HepG2 (cell line): ENCODE data around the gene STK39. TPM values are rescaled to one million over a fixed set of nuclear protein-coding genes. Genes with fewer than 3 reads are reported as not detected.

Source experiments
- ATAC-seq: fragments of 200-7000 bp; cut with Tn5 transposase; 3 replicates; pipeline ENCODE4 v1.9.1; 2020; ENCODE audit warnings: mild to moderate bottlenecking, moderate library complexity
- BruUV-seq: library from RNA; stranded (reverse); fragments of 400-500 nt; replicated peaks from 2 replicates; lab custom pipeline; 2021; lab: Mats Ljungman, UMichigan
- CTCF ChIA-PET: fragments of 300-600 bp; formaldehyde crosslinking; extraction: SDS; loops from one replicate; lab custom pipeline; 2021; ENCODE audit warnings: low total read pairs, inconsistent platforms, low intra/inter-chr PET ratio; lab: Yijun Ruan, JAX
- POLR2A ChIA-PET: fragments of 350-600 bp; sonication (Branson Sonifier 250); formaldehyde crosslinking; loops from one replicate; lab custom pipeline; 2020; ENCODE audit warnings: antibody characterized with exemption, inconsistent platforms; lab: Yijun Ruan, JAX
- DNase-seq: peaks from one replicate; pipeline ENCODE4 v3.0.0-alpha.2; 2015; ENCODE audit warnings: low spot score
- FAIRE-seq: peaks from 3 replicates; lab custom pipeline; 2011; peaks lifted over from hg19 to GRCh38; lab: Jason Lieb, UNC
- H2AFZ ChIP-seq: one replicate; pipeline ENCODE4 v1.6.1; 2011; ENCODE audit warnings: low read length, inconsistent platforms
- H3K27ac ChIP-seq: fragments of 300-600 bp; 3 replicates; pipeline ENCODE4 v1.8.0; 2011; ENCODE audit warnings: mixed run types, mild to moderate bottlenecking, mixed read lengths, low read length, inconsistent platforms; ENCODE audit not compliant: insufficient read depth; ENCODE audit errors: extremely low read length
- H3K27me3 ChIP-seq, 2 experiments: fragments of 200-600 bp in 1 of 2; 2 replicates in 1 of 2; 3 replicates in 1 of 2; pipeline versions ENCODE4 v1.6.0 to v1.8.0; 2011; ENCODE audit warnings: low read length in 2 of 2, mild to moderate bottlenecking in 2 of 2, moderate library complexity in 2 of 2, inconsistent platforms in 1 of 2; ENCODE audit not compliant: insufficient read depth in 2 of 2, control insufficient read depth in 1 of 2
- H3K36me3 ChIP-seq, 2 experiments: fragments of 200-600 bp in 1 of 2; replicated peaks in 1 of 2; 2 replicates in 1 of 2; 3 replicates in 1 of 2; pipeline versions ENCODE4 v1.5.1 to v1.8.0; 2011; ENCODE audit warnings: low read length in 2 of 2, inconsistent platforms in 1 of 2; ENCODE audit not compliant: insufficient read depth in 2 of 2, control insufficient read depth in 1 of 2
- H3K4me1 ChIP-seq: 2 replicates; pipeline ENCODE4 v1.5.1; 2012; ENCODE audit warnings: low read length, inconsistent platforms; ENCODE audit not compliant: insufficient read depth
- H3K4me2 ChIP-seq: 2 replicates; pipeline ENCODE4 v1.6.0; 2011; ENCODE audit warnings: low read depth, low read length, inconsistent platforms
- H3K4me3 ChIP-seq, 3 experiments: fragments of 200-600 bp in 1 of 3; sonication (generic), shearing (Covaris generic) in 1 of 3; replicated peaks in 1 of 3; 2 replicates each; pipeline ENCODE4 v1.5.1; 2011 to 2016; ENCODE audit warnings: low read length in 3 of 3, inconsistent platforms in 2 of 3, low read depth in 2 of 3, mild to moderate bottlenecking in 2 of 3, control low read depth in 1 of 3, mixed read lengths in 1 of 3; ENCODE audit not compliant: insufficient read depth in 1 of 3
- H3K79me2 ChIP-seq: one replicate; pipeline ENCODE4 v1.6.1; 2011; ENCODE audit warnings: low read length, inconsistent platforms; ENCODE audit not compliant: insufficient read depth
- H3K9ac ChIP-seq: 2 replicates; pipeline ENCODE4 v1.6.0; 2011; ENCODE audit warnings: mild to moderate bottlenecking, low read depth, low read length, inconsistent platforms; ENCODE audit not compliant: insufficient read depth
- H3K9me3 ChIP-seq: 2 replicates; pipeline ENCODE4 v1.5.1; 2012; ENCODE audit warnings: mild to moderate bottlenecking, low read length
- H4K20me1 ChIP-seq: 2 replicates; pipeline ENCODE4 v1.6.0; 2011; ENCODE audit warnings: inconsistent platforms, mild to moderate bottlenecking, low read length, moderate library complexity; ENCODE audit not compliant: insufficient read depth
- CBX2 ChIP-seq, 2 experiments: fragments of 200-600 bp in 1 of 2; sonication (generic); formaldehyde crosslinking in 1 of 2; IDR thresholded peaks; 2 replicates each; pipeline versions ENCODE4 v1.7.0 to v1.8.1; 2018 to 2022; ENCODE audit warnings: low read depth in 2 of 2, low read length in 1 of 2, mild to moderate bottlenecking in 1 of 2, missing genetic modification reagents in 1 of 2
- FOXK1 ChIP-seq: sonication (generic); formaldehyde crosslinking; IDR thresholded peaks from 2 replicates; pipeline ENCODE4 v1.4.0; 2020; ENCODE audit warnings: low read depth, missing genetic modification reagents, borderline replicate concordance
- GMEB1 ChIP-seq: sonication (generic); formaldehyde crosslinking; IDR thresholded peaks from 2 replicates; pipeline ENCODE4 v1.5.1; 2020; ENCODE audit warnings: missing genetic modification reagents, mild to moderate bottlenecking, borderline replicate concordance
- JUND ChIP-seq: sonication (generic); formaldehyde crosslinking; IDR thresholded peaks from 2 replicates; pipeline ENCODE4 v1.8.0; 2022; ENCODE audit warnings: mild to moderate bottlenecking, missing genetic modification reagents
- NFE2 ChIP-seq: sonication (generic); formaldehyde crosslinking; IDR thresholded peaks from 2 replicates; pipeline ENCODE4 v1.4.0; 2020; ENCODE audit warnings: missing genetic modification reagents
- NR1H2 ChIP-seq: sonication (generic); formaldehyde crosslinking; IDR thresholded peaks from 2 replicates; pipeline ENCODE4 v1.8.1; 2022; ENCODE audit warnings: low read depth, missing genetic modification reagents, borderline replicate concordance
- RXRB ChIP-seq: IDR thresholded peaks from 2 replicates; pipeline ENCODE4 v1.6.1; 2016; ENCODE audit warnings: borderline replicate concordance, missing genetic modification reagents, missing compliant biosample characterization
- THRA ChIP-seq: sonication (generic); formaldehyde crosslinking; IDR thresholded peaks from 2 replicates; pipeline ENCODE4 v1.4.0; 2020; ENCODE audit warnings: missing genetic modification reagents, borderline replicate concordance
- ZNF335 ChIP-seq: sonication (generic); formaldehyde crosslinking; IDR thresholded peaks from 2 replicates; pipeline ENCODE4 v1.4.0; 2020; ENCODE audit warnings: missing genetic modification reagents
- ZNF670 ChIP-seq: sonication (generic); formaldehyde crosslinking; IDR thresholded peaks from 2 replicates; pipeline ENCODE4 v1.8.0; 2022; ENCODE audit warnings: mild to moderate bottlenecking, missing genetic modification reagents, borderline replicate concordance
- ZNF782 ChIP-seq: sonication (generic); formaldehyde crosslinking; IDR thresholded peaks from 2 replicates; pipeline ENCODE4 v1.4.0; 2020; ENCODE audit warnings: missing genetic modification reagents, mild to moderate bottlenecking, borderline replicate concordance
- WGBS: methylation state at CpG from one replicate; pipeline ENCODE4 v1.1.6; 2017; ENCODE audit warnings: low lambda C conversion rate; 5-methylcytosine and 5-hydroxymethylcytosine counted together
- in situ Hi-C: cut with HindIII; loops from 2 replicates; pipeline ENCODE4 v1.10.0; 2017; ENCODE audit warnings: low pct_unique_long_range_greater_than_20kb; ENCODE audit not compliant: extremely low pct_ligation_motif_present
- intact Hi-C: fragments of 100-400 bp; cut with micrococcal nuclease; formaldehyde crosslinking; loops from one replicate; pipeline ENCODE4 v1.10.0; 2022; ENCODE audit not compliant: unreplicated experiment
- polyA plus RNA-seq, 8 experiments: library from polyadenylated mRNA; depleted of rRNA in 3 of 8; stranded (reverse) in 7 of 8; unstranded in 1 of 8; fragments of >200 nt; fragmentation: Illumina TruSeq in 4 of 8; extraction: Trizol in 4 of 8; gene quantifications; 2 replicates each; pipeline versions ENCODE4 v1.2.1 to v1.2.3, GENCODE V29; 2011 to 2016; ENCODE audit warnings: low read depth in 4 of 8, missing spikeins in 1 of 8, mixed read lengths in 1 of 8; ENCODE audit not compliant: insufficient read depth in 1 of 8
- total RNA-seq, 5 experiments: library from RNA; depleted of rRNA; stranded (reverse); fragments of >200 nt; fragmentation: Illumina TruSeq; extraction: Trizol; gene quantifications; 2 replicates each; pipeline ENCODE4 v1.2.3, GENCODE V29; 2016; ENCODE audit warnings: low read depth in 1 of 5
- TF ChIP-seq, protein P1 (sequence below): sonication (generic); IDR thresholded peaks from 2 replicates; pipeline ENCODE4 v1.6.1; 2016; ENCODE audit warnings: low read depth, borderline replicate concordance
- TF ChIP-seq, protein P2 (sequence below): sonication (generic); formaldehyde crosslinking; IDR thresholded peaks from 2 replicates; pipeline ENCODE4 v1.8.1; 2023; ENCODE audit warnings: missing genetic modification reagents, mild to moderate bottlenecking, borderline replicate concordance
- TF ChIP-seq, protein P3 (sequence below): sonication (generic); formaldehyde crosslinking; conservative IDR thresholded peaks from 2 replicates; pipeline ENCODE4 v1.8.1; 2023; ENCODE audit warnings: missing genetic modification reagents

Gene STK39
- total and polyA plus RNA-seq, 2 of the 13 experiments (the other 11 are each of a cell fraction or from before 2014, with no cell fraction given): 27.3 to 38.4 TPM

DNA sequence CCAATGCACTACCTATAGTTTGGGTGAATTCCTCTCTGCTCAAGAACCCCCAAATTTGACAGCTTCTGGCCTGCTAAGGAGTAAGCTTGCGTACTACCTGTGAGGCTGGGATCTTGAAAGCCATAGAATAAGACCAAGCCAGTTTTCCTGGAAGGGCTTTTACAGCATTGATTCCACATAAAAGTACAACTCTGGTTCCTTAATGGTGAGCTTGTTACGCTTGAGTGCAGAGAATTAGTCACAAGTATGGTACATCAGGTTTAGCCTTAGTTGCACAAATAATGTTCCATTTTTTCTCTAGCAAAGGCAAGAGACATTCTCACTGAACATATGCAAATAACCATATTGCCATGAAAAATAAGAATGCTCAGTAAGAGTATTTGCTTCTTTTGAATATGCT, 39.1 kb upstream of the STK39 start:
- CTCF ChIA-PET: no interaction called here
- ATAC-seq: no peak
- in situ Hi-C loops: no loop called here

DNA sequence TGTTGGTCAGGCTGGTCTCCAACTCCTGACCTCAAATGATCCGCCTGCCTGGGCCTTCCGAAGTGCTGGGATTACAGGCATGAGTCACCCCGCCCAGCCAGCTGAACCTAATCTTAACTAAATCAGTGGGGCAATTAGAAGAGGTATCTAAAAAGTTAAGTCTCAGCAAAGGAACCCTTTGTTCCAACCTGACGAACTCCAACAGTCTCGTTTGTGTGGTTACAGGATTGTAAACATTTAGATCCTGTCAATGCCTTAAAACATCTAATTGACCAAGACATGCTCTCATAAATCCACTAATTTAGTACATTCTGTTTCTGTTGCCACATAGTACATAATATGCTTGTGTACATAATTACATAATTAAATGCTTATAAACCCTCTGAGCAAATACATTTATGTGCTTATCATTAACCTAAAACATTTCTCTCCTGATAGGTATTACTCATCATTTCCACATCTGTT, 31.1 kb upstream of the STK39 start:
- Histone ChIP-seq H3K27me3 (peaks cover 0 to 4% of the 10 kb centered on the region in 2 experiments; a peak in 1 of 5 replicates), H3K9me3 (no peaks in the 10 kb centered on the region), H3K27ac (no peak overlapping the region), H2AFZ (no peak overlapping the region), H3K36me3 (no peaks in the 10 kb centered on the region), H3K4me1 (peaks cover 16% of the 10 kb centered on the region), H3K9ac (no peak overlapping the region), H3K79me2 (no peaks in the 10 kb centered on the region), H3K4me2 (peak overlapping the region; percentile 18), H3K4me3 (no peak overlapping the region), H4K20me1 (no peaks in the 10 kb centered on the region)
- no TSS peak for BruUV-seq
- ATAC-seq (peak; percentile 78), DNase-seq (peak; percentile 71), FAIRE-seq (no peak)
- WGBS: 0% methylated on average over 5 of the region's 5 CpGs
- ChIA-PET POLR2A (no interaction called here), CTCF (no interaction called here)
- in situ Hi-C loops: no loop called here
- intact Hi-C loops: no loop called here
- 0 out of 2 replicates have a peak, but pooled peaks have one; percentile 34 for TF ChIP-seq RXRB
- TF ChIP-seq ZNF335 (CRISPR knock-in tag): no peak
- TF ChIP-seq, protein P1, sequence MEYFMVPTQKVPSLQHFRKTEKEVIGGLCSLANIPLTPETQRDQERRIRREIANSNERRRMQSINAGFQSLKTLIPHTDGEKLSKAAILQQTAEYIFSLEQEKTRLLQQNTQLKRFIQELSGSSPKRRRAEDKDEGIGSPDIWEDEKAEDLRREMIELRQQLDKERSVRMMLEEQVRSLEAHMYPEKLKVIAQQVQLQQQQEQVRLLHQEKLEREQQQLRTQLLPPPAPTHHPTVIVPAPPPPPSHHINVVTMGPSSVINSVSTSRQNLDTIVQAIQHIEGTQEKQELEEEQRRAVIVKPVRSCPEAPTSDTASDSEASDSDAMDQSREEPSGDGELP: peak; percentile 43; the same call in 1 of the 2 replicates
- peak; percentile 79; the same call in 1 of the 2 replicates for TF ChIP-seq THRA (CRISPR knock-in tag)
- TF ChIP-seq, protein P2, sequence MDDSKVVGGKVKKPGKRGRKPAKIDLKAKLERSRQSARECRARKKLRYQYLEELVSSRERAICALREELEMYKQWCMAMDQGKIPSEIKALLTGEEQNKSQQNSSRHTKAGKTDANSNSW: no peak
- no peak for TF ChIP-seq GMEB1 (CRISPR knock-in tag)

More for the DNA sequence above, 39.1 kb upstream of the STK39 start:
- Histone ChIP-seq H4K20me1 (no peaks in the 10 kb centered on the region), H3K36me3 (no peaks in the 10 kb centered on the region), H2AFZ (no peak overlapping the region), H3K79me2 (no peaks in the 10 kb centered on the region)
- BruUV-seq: no TSS peak
- POLR2A ChIA-PET: no interaction called here
- no peak for DNase-seq
- TF ChIP-seq FOXK1 (CRISPR knock-in tag) (no peak), NFE2 (CRISPR knock-in tag) (no peak), CBX2 (IDR thresholded peaks at IDR 0.05; ENCODE audit: low read depth, low read length) (no peak), CBX2 (CRISPR knock-in tag; IDR thresholded peaks at IDR 0.05; ENCODE audit: low read depth) (no peak), JUND (CRISPR knock-in tag) (no peak), ZNF782 (CRISPR knock-in tag) (no peak), ZNF670 (no peak), NR1H2 (CRISPR knock-in tag) (no peak)
- TF ChIP-seq, protein P3, sequence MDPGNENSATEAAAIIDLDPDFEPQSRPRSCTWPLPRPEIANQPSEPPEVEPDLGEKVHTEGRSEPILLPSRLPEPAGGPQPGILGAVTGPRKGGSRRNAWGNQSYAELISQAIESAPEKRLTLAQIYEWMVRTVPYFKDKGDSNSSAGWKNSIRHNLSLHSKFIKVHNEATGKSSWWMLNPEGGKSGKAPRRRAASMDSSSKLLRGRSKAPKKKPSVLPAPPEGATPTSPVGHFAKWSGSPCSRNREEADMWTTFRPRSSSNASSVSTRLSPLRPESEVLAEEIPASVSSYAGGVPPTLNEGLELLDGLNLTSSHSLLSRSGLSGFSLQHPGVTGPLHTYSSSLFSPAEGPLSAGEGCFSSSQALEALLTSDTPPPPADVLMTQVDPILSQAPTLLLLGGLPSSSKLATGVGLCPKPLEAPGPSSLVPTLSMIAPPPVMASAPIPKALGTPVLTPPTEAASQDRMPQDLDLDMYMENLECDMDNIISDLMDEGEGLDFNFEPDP: no peak
- TF ChIP-seq, all 625 proteins: peak for 0
- Histone ChIP-seq H3K4me3 (no peak overlapping the region), H3K27ac (no peak overlapping the region), H3K27me3 (no peaks in the 10 kb centered on the region), H3K9me3 (no peaks in the 10 kb centered on the region), H3K4me1 (peaks cover 18% of the 10 kb centered on the region; the same call in 1 of the 2 replicates), H3K4me2 (no peak overlapping the region), H3K9ac (no peak overlapping the region)
- WGBS: 78% methylated on average over 2 of the region's 2 CpGs
- no peak for FAIRE-seq
- intact Hi-C loops: no loop called here
